ENCODE measurements around the gene LEKR1.
"Not testable (repeated sequence)": the region's sequence is repeated elsewhere in the genome, so short reads cannot be mapped to it uniquely, and the experiment has no call there.

The LEKR1 gene

DNA sequence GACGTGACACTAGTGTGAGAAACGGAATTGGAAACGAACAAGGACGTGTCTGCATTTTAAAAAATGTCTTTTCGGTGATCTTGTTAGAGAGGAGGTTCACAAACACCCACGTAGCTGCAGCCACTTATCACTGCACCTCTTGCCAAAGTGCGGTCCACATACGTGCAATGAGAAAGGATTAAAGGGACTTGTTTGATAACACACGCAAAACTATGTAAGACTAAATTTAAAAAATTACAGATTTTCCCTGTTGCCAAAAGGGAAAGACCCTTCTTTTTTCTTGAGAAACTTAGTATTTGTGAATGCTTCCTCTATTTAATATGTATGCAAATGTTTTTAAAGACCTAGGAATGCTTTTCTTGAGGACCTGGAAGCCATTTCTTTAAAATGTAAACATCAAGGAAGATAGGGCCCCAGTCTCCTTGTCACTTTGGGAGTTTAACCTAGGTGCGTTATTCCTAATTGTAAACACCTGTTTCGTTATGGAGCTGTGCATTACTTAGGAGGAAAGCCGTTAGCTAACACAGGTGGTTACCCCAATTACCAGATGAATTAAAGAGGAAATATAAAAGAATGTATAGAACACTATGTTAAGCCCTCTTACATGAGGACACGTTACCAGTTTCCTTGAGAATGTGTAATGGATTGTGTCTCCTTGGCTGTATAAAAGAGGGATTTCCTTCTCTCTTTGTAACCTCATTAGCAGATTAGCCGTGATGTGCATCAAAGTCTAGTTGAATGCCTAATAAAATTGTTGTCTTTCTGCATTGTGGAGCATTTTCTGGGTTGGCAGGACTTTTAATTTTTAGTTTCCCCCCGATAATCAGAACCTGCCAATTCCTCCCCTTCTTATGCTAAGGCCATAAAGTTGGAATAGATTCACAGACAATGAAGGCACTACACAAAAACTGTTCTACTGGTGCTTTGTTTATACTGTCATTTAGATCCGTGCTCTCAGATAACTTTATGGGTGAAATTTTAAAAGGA, 1.0 kb downstream of the LEKR1 start:
- no peak for DNase-seq (ENCODE audit: low read depth, low spot score)
- H3K4me3 ChIP-seq (ENCODE audit: low read length): no peak overlapping the region

DNA sequence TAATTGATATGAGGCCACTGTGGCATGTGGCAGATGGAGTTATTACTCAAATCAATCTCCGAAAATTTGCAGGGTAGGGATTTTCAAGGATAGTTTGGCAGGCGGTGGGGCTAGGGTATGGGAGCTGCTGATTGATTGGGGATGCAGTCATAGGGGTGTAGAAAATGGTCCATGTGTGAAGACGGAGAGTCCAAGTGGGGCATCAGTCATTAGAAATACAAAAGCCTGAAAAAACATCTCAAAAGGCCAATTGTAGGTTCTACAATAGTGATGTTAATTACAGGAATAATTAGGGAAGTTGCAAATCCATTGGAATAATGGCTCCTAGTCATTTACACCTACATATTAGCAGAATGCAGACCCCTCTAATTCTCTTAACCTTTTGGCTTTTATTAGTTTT, 4.9 kb downstream of the LEKR1 start:
- no peak overlapping the region for H3K4me3 ChIP-seq (ENCODE audit: low read length)
- no peak for DNase-seq (ENCODE audit: low read depth, low spot score)

- no peak overlapping the region for H3K4me3 ChIP-seq (ENCODE audit: low read length)
- no peak for DNase-seq (ENCODE audit: low read depth, low spot score)
These were observed 8.3 kb downstream of the LEKR1 start for GRCh38 chr3:156834435-156834834.

GRCh38 chr3:156834962-156835535, 8.9 kb downstream of the LEKR1 start:
- no peak for DNase-seq (ENCODE audit: low read depth, low spot score)
- no peak overlapping the region for H3K4me3 ChIP-seq (ENCODE audit: low read length)

- H3K4me3 ChIP-seq (ENCODE audit: low read length): no peak overlapping the region
- no peak for DNase-seq (ENCODE audit: low read depth, low spot score)
These were observed 10.5 kb downstream of the LEKR1 start for GRCh38 chr3:156836701-156837100.

GRCh38 chr3:156837115-156837514, 11.0 kb downstream of the LEKR1 start:
- no peak overlapping the region for H3K4me3 ChIP-seq (ENCODE audit: low read length)
- DNase-seq (ENCODE audit: low read depth, low spot score): no peak

DNA sequence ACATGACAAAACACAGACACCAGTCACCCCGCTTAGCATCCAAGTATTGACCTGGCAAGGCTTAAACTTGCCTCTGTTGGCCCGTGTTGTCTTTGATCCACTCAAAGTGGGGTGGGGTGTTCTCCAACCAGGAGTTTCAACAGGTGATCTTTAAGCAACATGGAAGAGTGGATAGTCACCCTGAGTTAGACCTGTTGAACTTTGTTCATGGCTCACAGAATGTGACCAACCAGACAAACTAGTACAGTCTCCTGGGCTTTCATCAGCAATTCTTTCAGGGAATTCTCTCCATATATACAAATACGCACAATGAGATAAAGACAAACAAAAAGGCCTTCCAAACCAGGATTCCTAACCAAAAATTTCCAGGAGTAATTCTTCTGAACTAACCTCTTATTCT, 11.9 kb downstream of the LEKR1 start:
- no peak overlapping the region for H3K4me3 ChIP-seq (ENCODE audit: low read length)
- no peak for DNase-seq (ENCODE audit: low read depth, low spot score)

- H3K4me3 ChIP-seq (ENCODE audit: low read length): no peak overlapping the region
These were observed 14.9 kb downstream of the LEKR1 start for GRCh38 chr3:156840826-156841689.

DNA sequence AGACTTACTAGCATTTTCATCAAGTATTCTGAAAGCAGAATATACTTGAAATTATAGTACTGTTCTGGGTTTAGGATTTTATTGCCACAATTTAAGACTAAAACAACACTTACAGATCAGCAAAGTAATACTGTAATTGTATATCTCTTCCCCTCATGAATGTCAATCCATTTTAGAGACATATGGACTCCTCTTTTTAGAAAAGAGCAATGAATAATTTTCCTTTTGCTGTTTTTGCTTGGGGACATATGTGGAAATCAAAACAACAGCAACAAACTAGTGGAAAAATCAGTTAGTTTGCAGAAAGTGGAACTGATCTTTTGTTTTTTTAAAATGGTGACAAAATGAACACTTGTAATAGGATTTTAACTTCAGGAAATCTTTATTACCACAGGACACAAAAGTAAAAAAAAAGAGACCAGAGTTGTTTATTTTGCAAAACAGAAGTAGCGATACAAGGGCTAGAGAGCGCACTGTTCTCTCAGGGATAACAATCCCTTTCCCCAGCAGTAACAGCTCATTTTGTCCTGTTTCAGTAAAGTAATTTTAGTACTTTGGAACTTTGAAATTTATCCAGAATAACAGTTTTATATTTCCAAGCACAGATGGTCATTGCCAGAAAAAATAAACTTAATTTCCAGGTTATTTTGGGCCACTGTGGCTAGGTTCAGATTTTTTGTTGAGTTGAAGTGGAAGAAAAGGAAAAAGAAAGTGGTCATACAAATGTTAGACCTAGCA, 17.1 kb downstream of the LEKR1 start:
- DNase-seq (ENCODE audit: low read depth, low spot score): no peak

More at GRCh38 chr3:156840826-156841689, 14.9 kb downstream of the LEKR1 start:
- no peak for DNase-seq (ENCODE audit: low read depth, low spot score)

DNA sequence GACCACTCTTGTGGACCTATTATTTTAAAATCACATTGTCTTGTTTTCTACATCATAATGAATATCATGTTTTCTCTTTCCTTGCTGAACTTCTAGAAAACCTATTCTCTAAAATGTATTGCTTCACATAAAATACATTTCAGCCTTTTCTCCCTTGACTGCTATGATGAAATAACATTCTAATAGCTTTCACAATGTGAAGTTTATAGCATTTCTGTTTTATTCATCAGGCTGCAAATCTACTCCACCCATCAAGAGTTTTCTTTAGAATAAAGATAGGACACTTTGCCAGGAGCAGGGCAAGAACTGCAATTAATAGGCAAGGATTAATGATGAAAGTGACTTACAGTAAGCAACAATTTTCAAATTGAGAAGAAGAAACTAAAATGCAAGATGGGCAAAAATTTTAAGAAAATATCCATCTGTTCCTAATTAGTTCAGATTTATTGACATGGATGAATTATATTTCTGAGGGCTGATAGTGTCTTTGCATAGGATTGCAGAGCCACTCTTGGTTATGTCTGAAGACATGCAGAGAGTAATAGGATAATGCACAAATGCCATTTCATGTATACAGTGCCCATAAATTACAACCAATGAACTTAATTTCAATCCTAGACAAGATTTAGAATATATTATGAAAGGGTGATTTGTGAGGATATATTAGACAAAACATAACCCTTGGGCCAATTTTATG, 21.7 kb downstream of the LEKR1 start:
- H3K4me3 ChIP-seq (ENCODE audit: low read length): no peak overlapping the region
- no peak for DNase-seq (ENCODE audit: low read depth, low spot score)

More for the DNA sequence above, 17.1 kb downstream of the LEKR1 start:
- H3K4me3 ChIP-seq (ENCODE audit: low read length): no peak overlapping the region

DNA sequence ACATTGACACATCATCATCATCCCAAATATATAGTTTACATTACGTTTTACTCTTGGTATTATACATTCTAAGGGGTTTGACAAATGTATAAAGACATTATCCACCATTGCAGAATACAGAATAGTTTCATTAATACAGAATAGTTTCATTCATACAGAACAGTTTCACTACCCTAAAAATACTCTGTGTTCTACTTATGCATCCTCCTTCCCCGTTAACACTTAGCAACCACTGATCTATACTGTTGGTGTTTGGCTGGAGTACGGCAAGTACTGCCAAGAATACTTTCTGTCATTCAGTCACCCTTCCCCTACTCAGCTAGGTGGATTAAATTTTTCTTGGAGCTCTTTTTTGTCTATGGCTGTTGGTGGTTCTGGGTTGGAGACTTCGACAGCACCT, 33.4 kb downstream of the LEKR1 start:
- DNase-seq (ENCODE audit: low read depth, low spot score): no peak
- no peak overlapping the region for H3K4me3 ChIP-seq (ENCODE audit: low read length)

- H3K4me3 ChIP-seq (ENCODE audit: low read length): no peak overlapping the region
- no peak for DNase-seq (ENCODE audit: low read depth, low spot score)
These were observed 34.7 kb downstream of the LEKR1 start for GRCh38 chr3:156860873-156861272.

- no peak for DNase-seq (ENCODE audit: low read depth, low spot score)
- no peak overlapping the region for H3K4me3 ChIP-seq (ENCODE audit: low read length)
These were observed 36.2 kb downstream of the LEKR1 start for GRCh38 chr3:156862338-156862737.

DNA sequence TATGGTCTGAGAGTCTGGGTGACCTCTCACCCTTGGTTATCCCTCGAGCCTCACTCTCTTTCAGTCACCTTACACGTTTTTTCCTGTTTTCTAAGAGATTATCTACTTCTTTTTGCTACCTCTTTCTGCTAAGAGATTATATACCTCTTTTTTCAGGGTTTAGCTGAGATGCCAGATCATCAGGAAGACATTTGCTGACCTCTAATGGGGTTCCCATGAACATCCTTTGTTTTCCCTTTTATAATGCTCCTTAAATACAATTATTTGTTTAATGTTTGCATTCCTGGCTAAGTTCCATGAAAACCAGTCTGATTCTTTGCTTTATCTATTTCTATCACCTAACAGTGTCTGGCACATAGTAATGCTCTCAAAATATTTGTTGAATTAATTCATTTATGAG, 39.6 kb downstream of the LEKR1 start:
- DNase-seq (ENCODE audit: low read depth, low spot score): no peak
- no peak overlapping the region for H3K4me3 ChIP-seq (ENCODE audit: low read length)

- DNase-seq (ENCODE audit: low read depth, low spot score): no peak
- no peak overlapping the region for H3K4me3 ChIP-seq (ENCODE audit: low read length)
These were observed 41.0 kb downstream of the LEKR1 start for GRCh38 chr3:156867174-156867573.

DNA sequence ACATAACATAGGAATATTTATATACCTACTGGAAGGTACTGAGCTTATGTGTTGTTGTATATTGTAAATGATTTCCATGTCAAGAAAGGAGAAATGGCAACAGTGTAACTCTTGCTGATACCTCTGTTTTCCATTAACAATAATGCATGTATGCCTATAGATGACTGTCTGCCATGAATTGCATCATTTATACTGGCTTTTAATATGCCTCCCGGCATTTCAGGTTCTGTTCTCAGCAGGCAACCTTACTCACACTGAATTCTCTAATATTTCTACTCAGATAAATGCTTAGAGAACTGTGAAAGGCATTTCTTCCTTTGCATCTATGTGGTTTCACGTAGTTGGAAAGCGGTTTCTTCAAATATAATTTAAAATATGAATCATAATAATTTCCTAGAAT, 41.8 kb downstream of the LEKR1 start:
- no peak for DNase-seq (ENCODE audit: low read depth, low spot score)
- H3K4me3 ChIP-seq (ENCODE audit: low read length): no peak overlapping the region

GRCh38 chr3:156873906-156874305, 47.8 kb downstream of the LEKR1 start:
- no peak for DNase-seq (ENCODE audit: low read depth, low spot score)
- H3K4me3 ChIP-seq (ENCODE audit: low read length): no peak overlapping the region

DNA sequence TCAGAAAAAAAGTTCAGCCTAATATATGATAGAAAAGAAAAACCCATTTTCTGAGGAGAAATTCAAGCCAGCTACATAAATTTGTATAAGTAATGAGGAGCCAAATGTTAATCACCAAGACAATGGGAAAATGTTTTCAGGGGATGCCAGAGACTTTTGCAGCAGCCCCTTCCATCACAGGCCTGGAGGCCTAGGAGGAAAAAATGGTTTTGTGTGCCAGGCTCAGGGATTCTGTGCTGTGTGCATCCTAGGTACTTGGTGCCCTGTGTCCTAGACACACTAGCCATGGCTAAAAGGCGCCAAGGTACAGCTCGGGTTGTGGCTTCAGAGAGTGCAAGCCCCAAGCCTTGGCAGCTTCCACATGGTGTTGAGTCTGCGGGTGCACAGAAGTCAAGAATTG, 53.3 kb downstream of the LEKR1 start:
- not testable (repeated sequence) for H3K4me3 ChIP-seq (ENCODE audit: low read length); DNase-seq (ENCODE audit: low read depth, low spot score)

All from Jurkat, Clone E6-1 (cell line).